Measurements from ENCODE around the gene CTLA4. TPM values are rescaled to one million over a fixed set of nuclear protein-coding genes. Genes with fewer than 3 reads are reported as not detected.

The CTLA4 gene
- total RNA-seq, 1 donor = not detected

DNA sequence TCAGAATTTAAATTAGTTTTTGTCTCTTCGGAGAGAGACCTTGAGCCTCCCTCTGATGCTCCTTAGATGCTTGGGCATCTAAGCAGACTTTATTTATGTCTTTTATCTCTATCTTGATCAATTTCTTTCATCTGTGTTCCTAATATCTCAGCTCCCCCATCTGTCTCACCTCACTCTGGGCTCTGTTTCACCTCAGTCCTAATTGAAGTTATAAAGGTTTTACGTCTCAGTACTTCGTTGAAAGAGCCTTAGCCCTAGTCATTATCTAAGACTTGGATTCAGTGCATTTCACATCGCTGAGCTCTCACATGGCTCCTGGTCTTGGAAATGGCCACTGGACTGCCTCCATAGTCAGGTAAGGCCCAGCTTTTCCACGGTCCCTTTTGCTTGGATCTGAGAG lies 13.8 kb upstream of the CTLA4 start:
- TF ChIP-seq, protein P1, sequence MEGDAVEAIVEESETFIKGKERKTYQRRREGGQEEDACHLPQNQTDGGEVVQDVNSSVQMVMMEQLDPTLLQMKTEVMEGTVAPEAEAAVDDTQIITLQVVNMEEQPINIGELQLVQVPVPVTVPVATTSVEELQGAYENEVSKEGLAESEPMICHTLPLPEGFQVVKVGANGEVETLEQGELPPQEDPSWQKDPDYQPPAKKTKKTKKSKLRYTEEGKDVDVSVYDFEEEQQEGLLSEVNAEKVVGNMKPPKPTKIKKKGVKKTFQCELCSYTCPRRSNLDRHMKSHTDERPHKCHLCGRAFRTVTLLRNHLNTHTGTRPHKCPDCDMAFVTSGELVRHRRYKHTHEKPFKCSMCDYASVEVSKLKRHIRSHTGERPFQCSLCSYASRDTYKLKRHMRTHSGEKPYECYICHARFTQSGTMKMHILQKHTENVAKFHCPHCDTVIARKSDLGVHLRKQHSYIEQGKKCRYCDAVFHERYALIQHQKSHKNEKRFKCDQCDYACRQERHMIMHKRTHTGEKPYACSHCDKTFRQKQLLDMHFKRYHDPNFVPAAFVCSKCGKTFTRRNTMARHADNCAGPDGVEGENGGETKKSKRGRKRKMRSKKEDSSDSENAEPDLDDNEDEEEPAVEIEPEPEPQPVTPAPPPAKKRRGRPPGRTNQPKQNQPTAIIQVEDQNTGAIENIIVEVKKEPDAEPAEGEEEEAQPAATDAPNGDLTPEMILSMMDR (IDR thresholded peaks at IDR 0.05; ENCODE audit: insufficient read depth, low read length) = no peak
- DNase-seq (ENCODE audit: low read depth) = no peak
- no peak overlapping the region for H3K4me3 ChIP-seq (ENCODE audit: low read depth, low read length)

DNA sequence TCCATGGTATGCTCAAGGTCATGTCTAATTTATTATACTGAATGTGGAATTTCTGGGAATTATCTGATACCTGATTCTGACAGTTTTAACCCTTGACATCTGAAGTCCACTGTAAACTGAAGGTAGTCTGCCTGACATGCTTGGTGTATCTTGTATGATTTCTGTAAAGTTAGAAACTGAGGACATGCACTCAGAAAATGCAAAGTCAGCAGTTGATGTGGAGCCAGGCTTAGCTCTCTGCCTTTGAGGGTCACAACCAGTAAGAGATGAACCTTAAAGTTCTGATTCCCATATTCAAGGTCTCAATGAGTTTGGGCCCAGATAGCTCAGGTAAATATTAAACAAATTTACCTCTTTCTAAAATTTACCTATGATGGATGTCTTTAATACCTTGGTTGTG lies 12.3 kb upstream of the CTLA4 start:
- no peak overlapping the region for H3K4me3 ChIP-seq (ENCODE audit: low read depth, low read length)
- no peak for DNase-seq (ENCODE audit: low read depth)
- TF ChIP-seq, protein P1 (IDR thresholded peaks at IDR 0.05; ENCODE audit: insufficient read depth, low read length) = no peak

DNA sequence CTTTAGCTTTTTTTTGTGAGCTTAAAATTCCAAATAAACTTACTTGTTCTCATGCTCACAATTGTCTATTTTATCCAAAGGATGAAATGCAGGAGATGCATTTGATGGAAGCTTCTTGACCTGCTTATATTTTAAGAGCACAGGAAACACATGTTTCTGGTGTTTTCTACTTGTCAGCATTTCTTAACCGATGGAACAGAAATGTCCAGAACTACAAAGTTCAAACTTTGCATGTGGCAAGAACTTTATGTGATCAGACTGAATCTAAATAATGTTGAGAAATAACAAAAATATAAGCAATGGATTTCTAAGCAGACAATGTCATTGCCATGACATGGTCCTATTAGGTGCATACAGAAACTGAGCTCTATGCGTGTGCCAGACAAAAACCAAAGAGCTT lies 9.9 kb upstream of the CTLA4 start:
- DNase-seq (ENCODE audit: low read depth) = no peak
- TF ChIP-seq, protein P1 (IDR thresholded peaks at IDR 0.05; ENCODE audit: insufficient read depth, low read length) = no peak
- H3K4me3 ChIP-seq (ENCODE audit: low read depth, low read length) = no peak overlapping the region

DNA sequence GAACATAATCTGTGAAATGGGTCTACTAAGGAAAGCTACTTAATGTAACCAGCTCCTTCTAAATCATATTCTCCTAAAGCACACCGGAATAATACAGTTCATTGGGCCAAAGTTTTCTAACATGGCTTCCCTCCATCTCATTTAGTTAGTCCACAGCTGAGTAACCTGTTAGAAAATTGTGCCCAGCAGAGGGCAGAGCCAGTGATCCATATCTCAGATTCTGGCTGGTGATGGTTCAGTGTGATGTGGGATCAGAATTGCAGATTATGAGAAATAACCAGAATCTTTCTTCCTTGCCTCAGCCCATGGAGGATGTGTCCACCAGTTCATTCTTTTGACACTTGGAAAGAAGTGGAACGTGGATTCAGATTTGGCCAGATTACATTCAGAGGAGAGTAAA lies 9.4 kb upstream of the CTLA4 start:
- TF ChIP-seq, protein P1 (IDR thresholded peaks at IDR 0.05; ENCODE audit: insufficient read depth, low read length) = peak; percentile 9
- H3K4me3 ChIP-seq (ENCODE audit: low read depth, low read length) = no peak overlapping the region
- no peak for DNase-seq (ENCODE audit: low read depth)

DNA sequence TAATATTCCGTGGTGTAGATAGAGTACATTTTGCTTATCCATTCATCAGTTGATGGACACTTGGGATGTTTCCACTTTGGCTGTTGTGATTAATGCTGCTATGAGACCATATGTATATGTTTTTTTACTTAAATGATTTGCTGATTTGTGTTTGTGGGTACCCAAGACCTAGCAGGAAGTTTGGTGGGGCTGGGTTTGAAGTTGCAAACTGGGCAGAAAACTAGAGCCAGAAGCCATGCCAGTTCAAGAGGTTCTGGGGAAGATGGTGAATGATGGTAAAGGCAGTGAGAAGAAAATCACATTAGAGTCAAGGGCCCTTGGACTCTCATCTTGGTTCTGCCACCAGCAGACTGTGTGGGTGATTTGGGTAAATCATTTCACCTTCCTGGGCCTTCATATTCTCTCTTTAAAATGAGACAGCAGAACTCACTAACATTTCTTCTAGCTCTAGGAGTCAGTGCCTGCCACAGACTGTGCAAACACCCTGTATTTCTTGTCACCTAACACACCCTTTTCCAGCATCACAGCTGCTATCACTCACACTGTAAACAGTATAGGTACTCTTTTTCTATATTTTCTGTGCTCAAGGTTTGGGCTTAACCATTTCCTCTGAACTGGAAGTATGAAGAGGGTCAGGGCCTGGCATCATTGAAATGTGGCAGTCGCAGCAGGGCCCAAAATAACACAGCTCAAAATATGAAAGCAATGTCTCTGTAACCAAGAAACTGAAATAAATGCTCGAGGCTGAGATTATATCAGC lies 8.4 kb upstream of the CTLA4 start:
- no peak overlapping the region for H3K4me3 ChIP-seq (ENCODE audit: low read depth, low read length)
- TF ChIP-seq, protein P1 (IDR thresholded peaks at IDR 0.05; ENCODE audit: insufficient read depth, low read length) = no peak
- DNase-seq (ENCODE audit: low read depth) = no peak

DNA sequence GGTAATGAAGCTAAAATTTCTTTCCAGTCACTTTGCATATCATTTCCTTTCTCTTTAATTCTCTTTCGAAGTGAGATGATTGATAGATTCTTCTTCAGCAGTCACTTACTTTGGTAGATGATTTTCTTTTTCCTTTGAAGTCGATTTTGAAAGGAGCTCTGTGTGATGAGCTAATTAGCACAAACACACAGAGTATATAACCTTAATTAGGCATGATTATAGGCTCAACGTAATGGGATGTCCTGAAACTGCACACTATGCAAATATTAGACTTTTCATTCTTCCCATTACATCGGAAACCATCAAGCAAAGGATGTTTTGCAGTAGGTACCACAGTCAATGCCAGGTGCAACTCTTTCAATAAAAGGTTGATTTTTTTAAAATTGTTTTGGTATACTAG lies 6.4 kb upstream of the CTLA4 start:
- no peak overlapping the region for H3K4me3 ChIP-seq (ENCODE audit: low read depth, low read length)
- DNase-seq (ENCODE audit: low read depth) = no peak
- TF ChIP-seq, protein P1 (IDR thresholded peaks at IDR 0.05; ENCODE audit: insufficient read depth, low read length) = no peak

DNA sequence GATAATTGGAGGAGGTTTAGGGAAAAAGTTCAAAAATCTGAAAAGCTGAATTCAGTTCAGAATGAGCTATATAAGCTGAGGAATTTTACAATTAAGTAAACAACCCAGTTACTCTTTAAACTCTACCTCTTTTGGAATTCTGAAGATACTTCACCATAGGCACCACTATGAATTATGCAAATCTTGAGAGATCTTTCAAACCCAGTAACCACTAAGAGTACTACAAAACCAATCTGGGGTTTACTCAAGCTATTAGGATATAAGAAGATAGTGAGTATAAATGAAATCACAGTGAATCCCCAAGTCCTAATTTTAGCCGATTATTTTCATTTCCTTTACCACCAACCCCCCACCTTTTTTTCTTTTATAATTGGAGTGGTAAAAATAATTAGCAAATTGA lies 6.0 kb upstream of the CTLA4 start:
- H3K4me3 ChIP-seq (ENCODE audit: low read depth, low read length) = no peak overlapping the region
- no peak for DNase-seq (ENCODE audit: low read depth)
- TF ChIP-seq, protein P1 (IDR thresholded peaks at IDR 0.05; ENCODE audit: insufficient read depth, low read length) = no peak

Measured in fibroblast of the aortic adventitia (primary cell).